GM21390 (cell line): Measurements from ENCODE around the gene RMC1.

Experiments used
- ATAC-seq: cut with Tn5 transposase; IDR thresholded peaks from one replicate; pipeline ENCODE4 v1.9.1; 2021; ENCODE audit not compliant: unreplicated experiment

RMC1 gene

DNA sequence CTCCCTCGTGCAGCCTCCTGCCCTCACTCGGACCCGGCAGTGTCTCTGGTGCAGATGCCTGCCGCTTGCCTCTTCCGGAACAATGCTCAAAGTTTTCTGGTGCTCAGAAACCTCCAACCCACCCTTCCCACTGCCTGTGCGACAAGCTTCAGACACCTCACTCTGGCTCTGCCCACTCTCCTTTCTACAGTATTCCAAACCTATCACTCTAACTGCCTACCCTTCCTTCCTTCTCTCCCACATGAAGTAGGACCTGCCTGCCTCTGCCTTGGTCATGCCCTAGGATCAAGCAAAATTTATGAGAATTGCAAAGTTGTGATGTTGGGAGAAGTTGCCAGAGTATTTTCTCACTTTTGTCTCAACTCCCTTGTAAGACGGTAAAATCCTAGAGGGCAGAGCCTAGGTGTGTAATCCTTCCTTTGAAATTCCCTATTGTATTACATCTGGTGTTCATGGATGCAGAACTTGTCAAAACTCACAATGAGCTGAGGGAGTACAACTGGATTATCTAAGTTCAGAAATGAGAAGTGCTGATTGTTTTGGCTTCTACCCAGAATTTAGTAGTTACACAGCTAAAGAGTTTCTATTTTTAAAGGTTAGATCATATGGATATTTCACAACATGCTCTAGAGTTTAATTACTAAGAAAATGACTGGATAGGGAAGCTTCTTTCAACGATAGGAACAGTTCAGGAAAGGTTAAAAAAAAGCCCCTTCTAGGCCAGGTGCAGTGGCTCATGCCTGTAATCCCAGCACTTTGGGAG lies 75.8 kb downstream of the RMC1 start:
- no peak for ATAC-seq

DNA sequence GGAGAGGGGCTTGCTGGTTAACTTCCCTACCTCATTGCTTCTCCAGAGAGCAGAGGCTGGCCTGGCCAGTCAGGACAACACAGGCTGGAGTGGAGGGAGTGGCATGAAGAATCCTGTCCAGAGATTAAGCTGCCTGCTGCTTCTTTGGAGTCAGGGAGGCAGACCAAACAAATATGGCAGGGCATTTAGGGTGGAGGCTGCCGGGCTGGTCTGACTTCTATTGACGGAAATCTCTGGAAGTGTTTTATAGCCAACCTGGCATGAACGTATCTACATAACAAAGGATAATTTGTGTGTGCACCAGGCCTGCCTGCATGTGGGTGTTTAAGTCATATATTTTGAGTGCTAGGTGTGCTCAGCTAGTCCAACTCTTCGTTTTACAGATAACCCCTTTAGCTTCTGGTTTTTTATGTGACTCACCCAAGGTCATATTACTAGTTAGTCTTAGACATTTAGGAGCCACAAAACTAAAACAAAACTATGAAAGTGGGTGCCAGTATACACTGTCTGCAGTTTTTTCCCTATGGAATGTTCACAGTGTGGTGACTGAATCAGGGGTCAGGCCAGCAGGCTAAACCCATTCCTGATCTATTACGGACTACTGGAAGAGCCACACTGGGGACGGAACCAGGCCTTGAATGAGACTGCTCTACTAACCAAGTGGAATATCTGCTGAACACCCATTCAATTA lies 77.5 kb downstream of the RMC1 start:
- no peak for ATAC-seq
